GM18505 (cell line): ENCODE measurements around the gene MAPKAP1.

Experiments
- ATAC-seq: cut with Tn5 transposase; IDR thresholded peaks from one replicate; pipeline ENCODE4 v1.9.1; 2021; ENCODE audit not compliant: unreplicated experiment
- POLR2A ChIP-seq: IDR thresholded peaks from 4 replicates; pipeline ENCODE4 v1.6.1; 2011; ENCODE audit warnings: borderline replicate concordance; ENCODE audit not compliant: insufficient read depth, insufficient read length; ENCODE audit errors: extremely low read depth

The MAPKAP1 gene

DNA sequence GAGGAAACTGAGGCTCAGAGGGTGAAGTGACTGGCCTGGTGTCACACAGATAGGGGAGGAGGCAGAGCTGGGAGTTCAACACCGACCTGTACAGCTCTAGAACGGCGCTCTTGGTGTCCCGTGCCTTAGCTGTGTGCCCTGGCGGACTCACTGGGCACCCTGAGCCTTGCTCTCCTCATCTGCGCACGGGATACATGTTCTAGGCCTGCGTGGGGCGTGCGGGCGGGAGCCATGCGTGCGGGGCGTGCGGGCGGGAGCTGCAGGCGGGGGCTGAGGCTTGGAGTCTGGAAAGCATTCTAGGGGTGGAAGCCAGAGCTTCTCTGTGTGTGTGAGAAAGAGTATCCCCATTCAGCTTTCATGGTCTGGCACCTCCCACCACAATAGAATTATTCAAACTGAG, 280.1 kb downstream of the MAPKAP1 start:
- no peak for TF ChIP-seq POLR2A
- ATAC-seq = no peak

DNA sequence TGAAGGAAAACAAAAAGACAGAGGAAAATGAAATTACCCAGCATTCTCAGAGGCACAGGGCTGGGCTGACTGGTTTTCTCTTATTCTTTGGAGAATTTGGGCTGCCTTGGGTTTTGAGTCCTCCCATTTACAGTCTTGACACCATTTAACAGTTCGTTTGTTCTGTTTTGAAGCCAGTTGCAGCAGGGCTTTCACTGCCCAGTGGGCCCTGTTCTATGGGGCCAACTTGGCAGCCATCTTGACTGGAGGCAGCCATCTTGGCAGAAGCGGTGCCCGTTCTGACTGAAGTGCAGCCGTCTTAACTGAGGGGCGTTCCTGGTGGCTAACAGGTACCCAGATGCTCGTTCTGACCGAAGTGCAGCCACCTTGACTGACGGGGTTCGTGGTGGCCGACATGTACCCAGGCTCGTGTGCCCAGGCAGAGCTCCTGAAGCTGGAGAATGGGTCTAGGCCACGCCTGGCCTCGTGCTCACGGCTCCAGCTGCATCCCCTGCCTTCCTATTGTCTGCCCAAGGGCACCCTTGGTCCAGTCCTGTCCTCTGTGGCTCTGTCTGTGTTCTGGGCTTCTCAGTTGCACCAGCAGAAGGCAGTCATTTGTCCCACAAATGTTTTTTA, 281.0 kb downstream of the MAPKAP1 start:
- no peak for TF ChIP-seq POLR2A
- ATAC-seq = no peak

DNA sequence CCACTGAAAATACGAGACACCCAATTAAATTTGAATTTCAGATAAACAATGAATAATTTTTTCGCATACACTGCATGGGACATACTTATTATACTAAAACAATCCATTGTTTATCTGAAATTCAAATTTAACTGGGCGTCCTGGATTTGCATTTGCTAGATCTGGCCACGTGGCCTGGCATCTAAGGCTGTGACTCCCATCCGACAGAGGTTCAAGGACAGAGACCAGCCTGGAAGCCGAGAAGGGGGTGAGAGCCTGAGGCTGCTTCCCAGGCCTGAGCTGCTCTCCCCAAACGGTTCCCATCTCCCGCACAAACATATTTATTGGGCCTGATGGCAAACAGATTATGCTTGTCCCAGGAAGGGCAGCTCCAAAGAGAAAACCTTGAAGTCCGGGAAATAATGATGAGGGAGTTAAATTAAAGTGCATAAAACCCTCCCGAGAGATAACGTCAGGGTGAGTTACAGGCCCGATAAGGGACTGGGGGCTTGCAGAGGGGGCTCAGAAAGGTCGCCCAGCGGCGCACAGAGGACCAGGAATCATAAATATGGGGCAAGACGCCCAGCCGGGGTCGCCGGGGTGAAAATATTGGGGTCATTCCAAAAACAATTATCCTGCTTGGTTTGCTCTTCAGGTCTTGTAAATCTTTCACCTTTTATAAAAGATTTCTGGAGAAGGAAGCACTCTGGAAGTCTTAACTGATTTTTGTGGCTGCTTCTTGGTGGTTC, 281.7 kb downstream of the MAPKAP1 start:
- no peak for ATAC-seq
- no peak for TF ChIP-seq POLR2A

DNA sequence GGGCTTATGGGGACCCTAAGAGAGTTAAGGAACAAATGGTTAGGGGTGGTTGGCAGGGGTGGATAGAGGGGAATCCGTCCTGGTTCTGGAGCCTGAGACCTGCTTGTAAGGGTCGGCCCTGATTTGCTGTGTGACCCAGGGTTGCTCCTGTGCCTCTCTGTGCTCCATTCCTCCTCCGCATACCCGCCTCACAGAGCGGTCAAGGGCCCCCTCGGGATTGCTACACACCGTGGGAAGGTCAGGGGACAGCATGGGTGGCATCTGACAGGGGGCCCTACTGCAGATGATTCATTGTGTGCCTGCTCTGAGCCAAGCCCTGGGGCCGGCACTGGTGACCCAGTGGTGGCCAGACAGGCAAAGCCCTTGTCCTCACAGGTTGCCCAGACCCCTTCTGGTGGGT, 283.0 kb downstream of the MAPKAP1 start:
- TF ChIP-seq POLR2A = no peak
- no peak for ATAC-seq

DNA sequence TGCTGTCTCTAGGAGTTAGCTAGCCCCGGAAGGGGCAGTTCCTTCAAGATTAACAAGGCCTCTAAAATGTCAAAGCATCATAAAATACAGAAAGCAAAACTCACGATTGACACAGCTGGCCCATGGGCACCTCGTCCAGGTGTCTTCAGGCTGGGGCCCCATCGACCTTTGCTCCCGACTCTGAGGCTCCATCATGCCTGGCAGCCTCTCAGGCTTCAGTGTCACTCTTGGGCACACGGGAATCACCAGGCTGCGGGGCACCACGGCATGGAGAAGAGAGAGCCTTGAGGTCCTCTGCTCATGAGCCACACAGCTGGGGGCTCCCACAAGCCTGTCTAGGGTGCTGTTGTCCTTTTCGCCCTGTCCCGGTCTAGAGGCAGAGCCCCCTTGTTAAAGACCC, 284.2 kb downstream of the MAPKAP1 start:
- ATAC-seq = no peak

DNA sequence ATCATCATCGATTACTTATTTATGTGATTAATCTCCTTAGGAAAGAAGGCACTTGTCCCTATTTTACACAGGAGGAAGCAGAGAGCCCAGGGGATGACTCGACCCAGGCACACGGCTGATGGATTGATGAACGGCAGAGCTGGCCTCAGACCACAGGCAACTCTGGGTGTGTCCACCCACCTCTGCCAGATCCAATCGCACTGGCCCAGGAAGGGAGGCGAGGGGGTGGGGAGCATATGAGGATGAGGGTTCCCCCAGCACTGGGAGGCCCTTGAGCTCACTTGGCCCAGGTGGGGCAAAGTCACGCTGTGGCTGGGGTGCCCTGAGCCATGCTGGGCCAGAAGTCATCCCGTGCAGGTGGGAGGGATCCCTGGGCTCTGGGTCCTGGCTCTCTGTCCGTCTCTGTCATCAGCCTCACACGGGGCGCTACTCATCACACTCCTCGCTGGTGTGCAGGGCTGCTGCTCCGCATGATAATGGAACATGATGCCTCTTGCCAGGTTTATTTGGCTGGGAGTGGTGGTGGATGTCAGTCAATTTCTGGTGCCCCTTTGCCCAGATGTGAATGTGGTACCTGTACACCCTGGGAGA, 285.3 kb downstream of the MAPKAP1 start:
- ATAC-seq = no peak
- TF ChIP-seq POLR2A = no peak

More for the DNA sequence above, 284.2 kb downstream of the MAPKAP1 start:
- TF ChIP-seq POLR2A = no peak

DNA sequence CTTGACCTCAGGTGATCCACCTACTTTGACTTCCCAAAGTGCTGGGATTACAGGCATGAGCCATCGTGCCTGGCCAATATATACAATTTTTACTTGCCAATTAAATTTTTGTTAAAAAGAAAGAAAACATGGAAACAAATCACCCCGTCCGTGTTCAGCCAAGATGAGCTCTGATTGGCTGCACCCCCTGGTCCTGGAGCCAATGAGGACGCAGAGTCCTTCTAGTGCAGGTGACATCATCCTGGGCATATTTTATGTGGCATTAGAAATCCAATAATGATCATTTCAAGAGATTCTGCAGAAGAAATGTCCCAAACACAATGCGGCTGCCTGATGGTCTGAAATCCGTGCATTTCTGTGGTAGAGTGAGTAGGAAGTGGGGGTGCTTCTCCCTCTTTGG, 285.8 kb downstream of the MAPKAP1 start:
- TF ChIP-seq POLR2A = no peak
- no peak for ATAC-seq

DNA sequence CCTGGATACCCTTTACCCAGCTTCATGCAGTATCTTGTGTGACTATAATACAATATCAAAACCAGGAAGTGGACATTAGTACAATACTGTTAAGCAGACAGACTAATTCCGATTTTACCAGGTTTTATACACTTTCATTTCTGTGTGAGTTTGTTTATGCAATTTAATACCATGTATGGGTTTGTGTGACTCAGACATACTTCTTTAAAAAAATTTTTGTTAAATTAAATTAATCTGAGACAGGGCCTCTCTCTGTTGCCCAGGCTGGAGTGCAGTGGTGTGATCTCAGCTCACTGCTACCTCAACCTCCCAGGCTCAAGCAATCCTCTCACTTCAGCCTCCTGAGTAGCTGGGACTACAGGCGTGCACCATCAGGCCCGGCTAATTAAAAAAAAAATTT, 288.6 kb downstream of the MAPKAP1 start:
- ATAC-seq = no peak

DNA sequence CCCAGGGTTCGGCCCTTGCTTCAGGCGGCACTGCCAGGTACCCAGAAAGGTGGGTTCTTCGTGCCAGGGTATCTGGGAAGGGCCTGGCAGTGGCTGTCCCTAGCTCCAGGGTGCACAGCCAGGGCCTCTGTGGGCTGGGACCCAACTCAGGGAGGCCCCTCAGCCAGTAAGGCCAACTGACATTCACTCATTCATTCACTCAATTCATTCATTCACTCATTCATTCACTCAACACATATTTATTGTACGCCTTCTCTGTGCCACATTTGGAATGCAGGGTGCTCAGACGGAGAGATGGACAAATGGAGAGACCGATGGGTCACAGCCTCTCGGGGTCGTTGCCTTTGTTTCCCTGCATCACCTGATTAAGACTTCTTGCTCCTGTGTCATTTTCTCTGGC, 290.5 kb downstream of the MAPKAP1 start:
- no peak for ATAC-seq
- TF ChIP-seq POLR2A = no peak

More for the DNA sequence above, 288.6 kb downstream of the MAPKAP1 start:
- no peak for TF ChIP-seq POLR2A

DNA sequence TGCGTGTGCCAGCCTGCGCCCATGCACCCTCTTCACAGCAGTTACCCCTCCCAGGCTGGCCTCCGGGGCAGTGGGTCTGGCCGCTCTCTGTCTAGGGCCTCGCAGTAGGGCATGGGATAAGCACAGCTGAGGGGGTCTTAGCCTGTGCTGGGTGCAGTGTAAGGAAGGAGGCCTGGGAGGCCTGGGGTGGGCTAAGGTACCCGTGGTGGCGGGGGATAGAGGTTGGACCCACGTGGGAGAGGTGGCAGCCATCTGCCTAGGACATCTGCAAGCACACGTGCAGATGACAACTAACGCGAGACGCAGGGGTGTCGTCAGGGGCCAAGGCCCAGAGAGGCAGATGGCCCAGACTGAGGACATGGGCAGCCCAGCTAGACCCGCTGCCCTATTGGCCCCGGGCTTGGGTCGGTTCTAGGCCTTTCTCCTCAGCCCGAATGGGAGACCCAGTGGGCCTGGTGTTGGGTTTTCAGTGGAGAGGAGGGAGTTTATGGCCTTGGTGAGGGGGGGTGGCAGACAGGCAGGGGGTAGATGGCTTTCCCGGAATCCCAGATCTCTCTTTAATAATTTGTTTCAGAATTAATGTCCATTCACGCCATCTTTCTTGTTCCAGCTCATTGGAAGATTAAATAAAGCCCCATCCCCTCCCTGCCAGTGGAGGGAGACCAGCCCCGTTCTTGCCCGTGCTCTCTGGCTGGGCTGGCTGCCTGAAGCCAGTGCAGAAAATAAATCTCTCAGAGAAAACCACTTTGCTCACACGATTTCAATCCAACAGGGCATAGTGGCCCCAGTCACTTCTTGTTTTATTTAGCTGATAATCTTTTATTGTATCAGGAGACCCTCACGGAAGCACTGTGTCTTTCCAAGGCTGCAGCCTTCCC, 291.2 kb downstream of the MAPKAP1 start:
- no peak for TF ChIP-seq POLR2A
- no peak for ATAC-seq

DNA sequence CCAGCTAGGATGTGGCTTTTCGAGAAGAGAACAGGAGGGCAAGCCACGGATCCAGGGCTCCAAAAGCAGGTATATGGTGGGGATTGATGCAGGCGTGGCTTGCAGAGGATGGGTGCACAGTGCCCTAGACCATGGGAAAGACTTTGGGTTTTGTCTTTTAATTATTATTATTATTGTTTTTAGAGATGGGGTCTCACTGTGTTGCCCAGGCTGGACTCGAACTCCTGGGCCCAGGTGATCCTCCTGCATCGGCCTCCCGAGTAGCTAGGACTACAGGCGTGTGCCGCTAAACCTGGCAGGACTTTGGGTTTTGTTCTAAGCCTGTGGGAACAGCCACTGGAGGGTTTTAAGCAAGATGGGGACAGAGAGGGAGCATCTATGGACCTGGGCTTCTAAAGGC, 293.4 kb downstream of the MAPKAP1 start:
- ATAC-seq = no peak
- no peak for TF ChIP-seq POLR2A

DNA sequence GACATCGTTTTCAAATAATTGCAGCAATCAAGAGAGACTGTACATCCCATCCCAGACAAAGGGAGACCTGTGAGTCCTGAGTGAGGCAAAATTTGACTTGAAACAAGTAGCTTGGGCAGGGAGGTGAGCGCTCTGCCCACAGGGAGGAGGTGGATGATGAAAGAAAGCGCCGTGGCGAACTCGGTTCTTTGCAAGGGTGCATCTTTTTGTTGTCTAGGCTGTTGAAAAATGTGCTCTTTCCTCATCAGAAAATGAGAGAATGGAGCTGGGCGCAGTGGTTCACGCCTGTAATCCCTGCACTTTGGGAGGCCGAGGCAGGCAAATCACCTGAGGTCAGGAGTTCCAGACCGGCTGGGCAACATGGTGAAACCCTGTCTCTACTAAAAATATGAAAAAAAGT, 294.8 kb downstream of the MAPKAP1 start:
- no peak for ATAC-seq
- TF ChIP-seq POLR2A = no peak

DNA sequence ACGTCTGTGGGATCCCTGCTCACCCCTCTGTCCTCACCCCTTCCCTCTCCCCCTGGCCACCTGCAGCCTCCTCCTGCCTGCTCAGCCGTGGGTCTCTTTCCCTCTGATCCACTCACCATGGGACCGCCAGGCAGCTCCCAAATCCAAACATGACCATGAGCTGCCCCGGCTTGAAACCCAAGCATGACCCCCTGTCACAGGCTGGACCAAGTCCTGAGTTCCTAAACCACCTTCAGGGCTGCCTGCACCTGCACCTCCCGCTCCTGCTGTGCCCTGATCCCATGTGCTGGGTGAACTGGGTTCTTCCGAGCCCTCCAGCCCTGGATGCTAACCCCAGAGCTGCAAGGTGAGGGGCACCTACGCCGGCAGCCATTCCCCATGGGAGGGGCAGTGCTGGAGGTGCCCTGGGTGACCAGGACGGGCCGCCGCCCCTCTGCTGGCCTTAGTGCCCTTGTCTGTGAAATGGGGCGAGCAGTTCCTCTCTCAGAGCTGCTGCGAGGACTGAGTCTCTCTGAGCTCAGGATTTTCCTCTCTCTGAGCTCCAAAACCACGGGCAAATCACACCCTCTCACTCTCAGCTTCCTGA, 295.7 kb downstream of the MAPKAP1 start:
- no peak for ATAC-seq
- TF ChIP-seq POLR2A = no peak
